OCI-LY7 (cell line): ENCODE measurements around the gene ITSN1.

Source experiments
- EZH2phosphoT487 ChIP-seq: fragments of 200-600 bp; sonication (generic); IDR thresholded peaks from 2 replicates; pipeline ENCODE4 v1.6.1; 2018; ENCODE audit warnings: low read depth, borderline replicate concordance, mild to moderate bottlenecking, mixed run types, antibody characterized with exemption, low read length, moderate library complexity, mixed read lengths
- TF ChIP-seq, protein P1 (sequence below): fragments of 200-600 bp; sonication (generic); conservative IDR thresholded peaks from 2 replicates; pipeline ENCODE4 v1.5.1; 2014; ENCODE audit warnings: mild to moderate bottlenecking, antibody characterized with exemption, low read length, moderate library complexity, mixed read lengths

DNA sequence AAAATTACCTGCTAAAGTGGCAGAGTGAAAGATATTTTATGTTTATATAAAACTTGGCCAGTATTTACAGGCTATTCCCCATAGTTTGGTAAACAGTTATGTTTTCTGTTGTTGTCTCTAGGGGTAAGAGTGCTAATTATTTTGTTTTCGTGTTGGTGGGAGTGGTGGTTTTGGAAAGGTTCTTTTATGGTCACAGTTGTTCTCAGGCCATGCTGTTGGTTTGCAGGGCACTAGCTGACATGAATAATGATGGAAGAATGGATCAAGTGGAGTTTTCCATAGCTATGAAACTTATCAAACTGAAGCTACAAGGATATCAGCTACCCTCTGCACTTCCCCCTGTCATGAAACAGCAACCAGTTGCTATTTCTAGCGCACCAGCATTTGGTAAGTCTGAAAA, 92.5 kb downstream of the ITSN1 start:
- TF ChIP-seq, protein P1, sequence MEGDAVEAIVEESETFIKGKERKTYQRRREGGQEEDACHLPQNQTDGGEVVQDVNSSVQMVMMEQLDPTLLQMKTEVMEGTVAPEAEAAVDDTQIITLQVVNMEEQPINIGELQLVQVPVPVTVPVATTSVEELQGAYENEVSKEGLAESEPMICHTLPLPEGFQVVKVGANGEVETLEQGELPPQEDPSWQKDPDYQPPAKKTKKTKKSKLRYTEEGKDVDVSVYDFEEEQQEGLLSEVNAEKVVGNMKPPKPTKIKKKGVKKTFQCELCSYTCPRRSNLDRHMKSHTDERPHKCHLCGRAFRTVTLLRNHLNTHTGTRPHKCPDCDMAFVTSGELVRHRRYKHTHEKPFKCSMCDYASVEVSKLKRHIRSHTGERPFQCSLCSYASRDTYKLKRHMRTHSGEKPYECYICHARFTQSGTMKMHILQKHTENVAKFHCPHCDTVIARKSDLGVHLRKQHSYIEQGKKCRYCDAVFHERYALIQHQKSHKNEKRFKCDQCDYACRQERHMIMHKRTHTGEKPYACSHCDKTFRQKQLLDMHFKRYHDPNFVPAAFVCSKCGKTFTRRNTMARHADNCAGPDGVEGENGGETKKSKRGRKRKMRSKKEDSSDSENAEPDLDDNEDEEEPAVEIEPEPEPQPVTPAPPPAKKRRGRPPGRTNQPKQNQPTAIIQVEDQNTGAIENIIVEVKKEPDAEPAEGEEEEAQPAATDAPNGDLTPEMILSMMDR = no peak
- TF ChIP-seq EZH2phosphoT487 = no peak
